ENCODE measurements around the gene TACC2. TPM values are rescaled to one million over a fixed set of nuclear protein-coding genes. Genes with fewer than 3 reads are reported as not detected.
A peak's percentile ranks its signal among the peaks of the same experiment; 100 is the strongest.

Gene TACC2
- total RNA-seq, 2 experiments from 2014 or later, result not detected

- no peaks in the 10 kb centered on the region for H3K36me3 ChIP-seq (ENCODE audit: insufficient read depth, low read length)
- intact Hi-C loops (cut with DNase I, micrococcal nuclease), result loop anchor here in 1 of 2 experiments (10.0 kb wide), 1 partner anchor 439 kb away; no protein-coding TSS in a partner anchor
- DNase-seq (no peak), ATAC-seq (ENCODE audit: poor library complexity) (no peak)
- H3K27me3 Mint-ChIP-seq, result peaks cover 42% of the 10 kb centered on the region
- no peak for TF ChIP-seq CTCF (IDR thresholded peaks at IDR 0.05)
- ChIA-PET POLR2A (no interaction called here), CTCF (no interaction called here)
- no peak overlapping the region for H3K27ac ChIP-seq (ENCODE audit: low read depth in 1 of 2, low read length in 2 of 2)
- H3K9me3 ChIP-seq (ENCODE audit: control insufficient read depth in 1 of 2, insufficient read depth in 1 of 2, low read length in 2 of 2), result peaks cover 3 to 9% of the 10 kb centered on the region in 2 experiments
- H3K4me1 ChIP-seq (ENCODE audit: insufficient read depth, low read length), result no peaks in the 10 kb centered on the region
- H3K9me3 Mint-ChIP-seq, result peaks cover 9% of the 10 kb centered on the region
- peaks cover 0 to 10% of the 10 kb centered on the region in 2 experiments for H3K27me3 ChIP-seq (ENCODE audit: control insufficient read depth in 1 of 2, insufficient read depth in 2 of 2, low read length in 2 of 2)
- no peaks in the 10 kb centered on the region for H3K4me1 Mint-ChIP-seq (ENCODE audit: low read depth)
- H3K4me3 Mint-ChIP-seq, result no peak overlapping the region
- H3K36me3 Mint-ChIP-seq (ENCODE audit: low read depth), result no peaks in the 10 kb centered on the region
- no peak overlapping the region for H3K4me3 ChIP-seq (ENCODE audit: low read length)
- H3K27ac Mint-ChIP-seq, result no peak overlapping the region
Observed at GRCh38 chr10:122265896-122266295, 276.9 kb downstream of the TACC2 start.

GRCh38 chr10:122267849-122268737, 279.1 kb downstream of the TACC2 start:
- Mint-ChIP-seq H3K4me3 (no peak overlapping the region), H3K27ac (no peak overlapping the region), H3K9me3 (peaks cover 5% of the 10 kb centered on the region), H3K4me1 (ENCODE audit: low read depth) (no peaks in the 10 kb centered on the region), H3K27me3 (peaks cover 47% of the 10 kb centered on the region), H3K36me3 (ENCODE audit: low read depth) (no peaks in the 10 kb centered on the region)
- Histone ChIP-seq H3K27me3 (ENCODE audit: control insufficient read depth in 1 of 2, insufficient read depth in 2 of 2, low read length in 2 of 2) (peaks cover 0 to 10% of the 10 kb centered on the region in 2 experiments), H3K9me3 (ENCODE audit: control insufficient read depth in 1 of 2, insufficient read depth in 1 of 2, low read length in 2 of 2) (no peaks in the 10 kb centered on the region), H3K27ac (ENCODE audit: low read depth in 1 of 2, low read length in 2 of 2) (no peak overlapping the region), H3K36me3 (ENCODE audit: insufficient read depth, low read length) (no peaks in the 10 kb centered on the region), H3K4me1 (ENCODE audit: insufficient read depth, low read length) (no peaks in the 10 kb centered on the region), H3K4me3 (ENCODE audit: low read length) (no peak overlapping the region)
- peak; percentile 78 for TF ChIP-seq CTCF (IDR thresholded peaks at IDR 0.05)
- POLR2A ChIA-PET, result no interaction called here
- CTCF ChIA-PET, result no interaction called here
- peak in 13 of 14 experiments; percentile 23 to 61 (median 33) for DNase-seq
- peak; percentile 57 for ATAC-seq (ENCODE audit: poor library complexity)
- intact Hi-C loops (cut with DNase I, micrococcal nuclease), result loop anchor here in 1 of 2 experiments (10.0 kb wide), 1 partner anchor 437 kb away; no protein-coding TSS in a partner anchor

DNA sequence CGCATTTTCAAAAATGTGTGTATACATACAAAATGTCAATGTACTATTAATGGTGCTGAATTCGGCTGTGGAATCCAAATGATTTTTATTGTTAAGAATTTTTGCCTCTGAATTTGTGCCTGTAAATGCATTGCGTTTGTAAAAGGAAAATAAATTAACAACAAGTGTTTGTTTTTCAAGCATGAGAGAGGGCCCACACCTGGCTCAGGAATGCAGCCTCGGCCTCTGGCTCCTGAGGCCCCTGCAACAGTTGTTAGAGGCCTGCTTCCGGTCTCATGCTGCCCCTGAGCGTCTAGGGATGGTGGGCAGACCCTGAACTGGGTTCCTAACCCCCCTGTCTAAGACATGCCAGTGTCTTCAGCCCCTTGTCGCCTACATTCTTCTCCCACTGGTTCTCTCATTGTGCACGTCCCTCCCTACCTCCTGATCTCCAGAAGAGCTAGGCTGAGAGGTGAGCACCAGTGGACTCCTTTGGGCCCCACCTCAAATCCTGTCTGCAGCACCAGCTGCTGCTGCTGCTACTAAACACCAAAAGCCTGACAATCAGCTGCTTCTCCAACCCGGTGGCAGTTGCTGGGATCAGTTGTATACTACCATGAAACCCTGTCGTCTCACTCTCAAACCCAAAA, 280.2 kb downstream of the TACC2 start:
- no peaks in the 10 kb centered on the region for H3K4me1 ChIP-seq (ENCODE audit: insufficient read depth, low read length)
- H3K27me3 Mint-ChIP-seq, result peaks cover 39% of the 10 kb centered on the region
- no peaks in the 10 kb centered on the region for H3K9me3 ChIP-seq (ENCODE audit: control insufficient read depth in 1 of 2, insufficient read depth in 1 of 2, low read length in 2 of 2)
- no peaks in the 10 kb centered on the region for H3K4me1 Mint-ChIP-seq (ENCODE audit: low read depth)
- H3K4me3 ChIP-seq (ENCODE audit: low read length), result no peak overlapping the region
- CTCF ChIA-PET, result no interaction called here
- no peaks in the 10 kb centered on the region for H3K36me3 ChIP-seq (ENCODE audit: insufficient read depth, low read length)
- POLR2A ChIA-PET, result no interaction called here
- DNase-seq (no peak), ATAC-seq (ENCODE audit: poor library complexity) (no peak)
- no peak overlapping the region for H3K27ac Mint-ChIP-seq
- intact Hi-C loops (cut with DNase I, micrococcal nuclease), result loop anchor here in 1 of 2 experiments (10.0 kb wide), 1 partner anchor 436 kb away; no protein-coding TSS in a partner anchor
- no peak for TF ChIP-seq CTCF (IDR thresholded peaks at IDR 0.05)
- peaks cover 0 to 13% of the 10 kb centered on the region in 2 experiments for H3K27me3 ChIP-seq (ENCODE audit: control insufficient read depth in 1 of 2, insufficient read depth in 2 of 2, low read length in 2 of 2)
- H3K27ac ChIP-seq (ENCODE audit: low read depth in 1 of 2, low read length in 2 of 2), result no peak overlapping the region
- H3K36me3 Mint-ChIP-seq (ENCODE audit: low read depth), result no peaks in the 10 kb centered on the region
- H3K9me3 Mint-ChIP-seq, result no peaks in the 10 kb centered on the region
- no peak overlapping the region for H3K4me3 Mint-ChIP-seq
